DMS 273 (cell line): ENCODE measurements around the gene CNTNAP3B.
A peak's percentile ranks its signal among the peaks of the same experiment; 100 is the strongest.
"Not testable (repeated sequence)": the region's sequence is repeated elsewhere in the genome, so short reads cannot be mapped to it uniquely, and the experiment has no call there.

Experiments
- DNase-seq: peaks from one replicate; lab custom pipeline; 2025; ENCODE audit not compliant: unreplicated experiment; lab: John Stamatoyannopoulos, UW

CNTNAP3B gene

GRCh38 chr9:42129073-42129729, at the start of gene CNTNAP3B:
Gene CNTNAP3B, minus strand, starts transcription at chr9:42129426. Its CDS starts 332 bp downstream, at chr9:42129094.
- DNase-seq, result peak; percentile 29

DNA sequence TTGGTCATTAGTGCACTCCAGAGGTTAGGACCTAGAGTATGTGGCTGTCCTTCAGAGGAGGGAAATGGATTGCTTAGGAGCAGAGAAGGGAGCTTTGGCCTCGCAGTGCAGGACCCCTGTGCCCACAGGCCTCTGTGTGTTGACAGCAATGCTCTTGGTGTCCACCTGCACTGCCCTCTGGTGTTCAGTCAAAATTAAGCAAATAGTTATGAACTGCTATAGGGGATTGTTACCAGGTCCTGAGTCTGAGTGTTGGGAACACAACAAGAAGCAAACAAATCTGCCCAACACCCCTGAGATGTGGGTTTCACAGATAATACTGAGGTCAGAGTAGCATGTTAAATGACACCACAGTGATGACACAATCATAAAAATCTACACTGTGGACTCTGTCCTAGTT, 31.1 kb upstream of the CNTNAP3B start:
- DNase-seq, result peak; percentile 38

GRCh38 chr9:42127056-42127841, 2.0 kb downstream of the CNTNAP3B start:
- peak; percentile 66 for DNase-seq

- peak; percentile 1 for DNase-seq
Measured at GRCh38 chr9:42121007-42121406, 8.2 kb downstream of the CNTNAP3B start.

GRCh38 chr9:42095929-42096328, 33.3 kb downstream of the CNTNAP3B start:
- DNase-seq, result not testable (repeated sequence)

DNA sequence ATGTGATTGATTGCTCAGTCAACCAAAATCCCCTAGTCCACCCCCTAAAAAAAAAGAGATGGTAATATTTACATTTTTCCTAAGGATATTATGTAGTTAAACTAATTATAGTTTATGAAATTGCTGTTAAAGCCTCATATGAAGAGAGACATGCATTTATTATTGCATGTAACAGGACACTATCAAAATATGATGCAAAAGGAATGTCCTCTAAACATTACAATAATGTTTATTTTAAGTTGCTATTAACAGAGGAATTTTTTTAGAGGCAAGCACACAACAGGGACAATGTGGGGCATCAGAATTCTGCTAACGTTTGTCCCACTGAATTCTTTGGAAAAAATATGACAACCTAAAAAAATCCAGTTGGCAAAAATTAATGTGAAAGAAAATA, 44.7 kb downstream of the CNTNAP3B start:
- DNase-seq, result not testable (repeated sequence)

GRCh38 chr9:42083877-42084558, 45.2 kb downstream of the CNTNAP3B start:
- DNase-seq, result not testable (repeated sequence)

- DNase-seq, result not testable (repeated sequence)
Measured at GRCh38 chr9:42080376-42080775, 48.9 kb downstream of the CNTNAP3B start.

- not testable (repeated sequence) for DNase-seq
Measured at GRCh38 chr9:42074868-42075267, 54.4 kb downstream of the CNTNAP3B start.

DNA sequence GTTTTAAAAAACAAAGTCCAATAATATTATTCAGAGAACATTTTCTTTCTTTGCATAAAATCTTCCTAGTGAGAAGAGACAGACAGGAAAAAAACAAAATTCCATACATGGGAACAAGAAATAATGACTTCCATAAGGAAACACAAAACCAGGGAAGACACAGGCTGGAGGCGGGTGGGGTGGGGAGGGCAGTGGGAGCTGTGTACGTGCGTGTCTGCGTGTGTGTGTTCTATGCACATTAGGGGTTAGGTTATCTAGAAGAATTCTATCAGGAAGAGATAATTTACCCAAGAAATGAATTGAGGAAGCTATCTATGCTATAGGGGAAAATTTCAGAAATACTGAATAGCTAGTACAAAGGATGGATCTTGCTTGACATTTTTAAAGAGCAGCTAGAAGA, 58.2 kb downstream of the CNTNAP3B start:
- not testable (repeated sequence) for DNase-seq

DNA sequence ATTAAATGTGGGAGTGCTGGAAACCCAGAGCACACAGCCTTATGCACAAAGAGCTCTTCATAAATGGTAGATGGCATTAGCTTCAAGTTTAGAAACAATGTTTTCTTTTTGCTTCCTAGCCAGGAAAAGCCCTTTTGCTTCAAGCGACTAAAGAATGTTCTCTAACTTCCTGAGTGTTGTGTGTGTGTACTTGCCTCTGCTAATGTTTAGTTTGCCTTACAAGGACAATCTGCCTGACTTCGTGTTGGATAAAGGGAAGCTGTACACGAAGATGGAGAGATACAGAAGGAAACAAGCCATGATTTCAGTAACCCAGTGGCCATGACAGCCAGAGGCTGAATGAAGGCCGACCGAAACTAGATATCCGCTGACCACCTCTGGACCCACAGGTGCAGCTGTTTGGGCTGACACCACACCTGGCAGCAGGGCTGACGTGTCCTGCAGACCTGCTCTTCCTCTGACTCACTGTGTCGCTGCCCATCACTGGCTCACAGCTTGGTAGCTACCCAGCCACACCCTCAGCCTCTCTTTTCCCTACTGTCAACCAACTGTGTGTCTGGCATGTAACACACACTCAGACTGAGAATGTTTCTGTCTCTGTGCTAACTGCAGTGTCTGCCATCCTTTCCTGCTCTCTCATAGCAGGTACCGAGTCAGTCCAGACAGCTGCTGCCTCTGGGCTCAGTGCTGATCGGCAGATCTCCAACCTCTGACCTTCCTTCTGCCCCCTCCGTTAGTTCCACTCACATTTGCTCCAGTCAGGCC, 59.0 kb downstream of the CNTNAP3B start:
- not testable (repeated sequence) for DNase-seq

- not testable (repeated sequence) for DNase-seq
Measured at GRCh38 chr9:42053874-42054273, 75.4 kb downstream of the CNTNAP3B start.

DNA sequence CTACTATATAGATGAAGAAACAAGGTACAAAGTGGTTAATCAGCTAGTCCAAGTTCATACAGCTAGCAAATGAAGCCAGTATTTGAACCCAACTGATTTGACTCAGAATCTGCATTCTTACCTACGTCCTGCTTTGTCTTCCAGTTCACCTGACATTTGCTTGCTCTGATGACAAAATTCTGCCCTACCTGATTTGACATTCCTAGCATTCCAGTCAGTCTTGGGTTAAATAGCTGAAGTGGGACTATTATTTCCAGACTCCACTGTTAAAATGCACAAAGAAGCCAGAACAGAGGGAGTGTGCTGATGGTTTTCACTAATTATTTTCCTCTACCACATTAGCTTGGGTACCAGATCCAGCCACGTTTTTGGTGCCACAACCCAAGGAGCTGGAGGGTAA, 78.5 kb downstream of the CNTNAP3B start:
- not testable (repeated sequence) for DNase-seq

- not testable (repeated sequence) for DNase-seq
Measured at GRCh38 chr9:42044422-42045010, 84.7 kb downstream of the CNTNAP3B start.

- DNase-seq, result not testable (repeated sequence)
Measured at GRCh38 chr9:42033541-42033940, 95.7 kb downstream of the CNTNAP3B start.

DNA sequence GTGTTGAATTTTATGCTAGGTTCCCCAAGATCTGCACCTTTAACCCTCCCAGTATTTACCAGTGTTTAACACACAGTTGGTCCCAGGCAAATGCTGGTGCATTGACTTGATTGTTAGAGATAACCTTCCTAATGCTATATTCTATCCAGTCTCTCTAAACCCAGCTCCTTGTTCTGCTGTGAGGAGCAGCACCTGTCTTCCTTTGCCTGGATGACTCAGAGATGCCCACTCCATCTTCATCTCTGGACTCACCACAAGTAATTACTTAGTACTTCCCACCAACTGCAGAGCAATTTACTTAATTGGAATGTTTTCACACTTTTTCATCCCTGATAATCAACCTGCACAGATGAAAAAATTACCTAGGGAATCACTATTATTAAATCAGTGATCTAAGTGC, 108.6 kb downstream of the CNTNAP3B start:
- not testable (repeated sequence) for DNase-seq

DNA sequence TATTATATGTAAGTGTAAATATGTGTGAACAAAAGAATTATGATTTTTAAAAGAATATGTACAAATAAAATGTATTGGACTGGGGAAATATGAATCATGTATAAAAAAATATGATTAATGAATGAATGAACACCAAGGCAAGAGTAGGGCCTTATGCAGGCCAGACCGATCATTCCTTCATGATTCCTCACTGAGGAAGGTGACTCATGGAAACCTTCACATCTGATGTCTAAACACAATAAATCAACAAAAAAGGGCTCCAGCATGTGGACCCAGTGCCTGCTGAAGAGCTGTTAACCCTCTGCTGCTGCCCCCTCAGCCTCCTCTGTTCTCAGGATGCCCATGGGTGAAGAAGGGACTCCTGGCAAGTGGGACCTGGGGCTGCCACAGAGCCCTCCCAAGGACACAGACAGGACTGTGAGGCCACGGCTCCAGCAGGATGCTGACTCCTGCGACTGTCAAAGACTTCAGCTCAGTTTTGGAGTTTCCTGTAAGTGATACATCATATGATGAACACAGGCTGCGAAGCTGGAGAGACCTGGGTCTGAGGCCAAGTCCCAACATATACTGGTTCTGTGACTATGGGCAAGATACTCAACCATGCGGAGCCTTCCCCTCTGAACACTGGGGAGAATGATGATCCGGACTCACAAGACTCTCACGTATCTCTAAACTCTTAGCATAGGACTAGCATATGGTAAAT, 110.9 kb downstream of the CNTNAP3B start:
- not testable (repeated sequence) for DNase-seq

DNA sequence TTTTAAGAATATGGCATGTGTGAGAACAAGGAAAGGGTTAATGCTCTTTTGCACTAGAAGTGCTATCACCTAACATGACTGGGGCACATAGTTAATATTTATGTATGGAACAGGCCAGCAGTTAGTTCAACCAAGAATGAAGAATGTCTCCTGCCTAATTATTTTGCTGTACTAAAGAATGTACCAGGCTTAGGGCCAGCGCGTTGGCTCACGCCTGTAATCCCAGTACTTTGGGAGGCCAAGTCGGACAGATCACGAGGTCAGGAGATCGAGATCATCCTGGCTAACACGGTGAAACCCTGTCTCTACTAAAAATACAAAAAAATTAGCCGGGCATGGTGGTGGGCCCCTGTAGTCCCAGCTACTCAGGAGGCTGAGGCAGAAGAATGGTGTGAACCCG, 114.9 kb downstream of the CNTNAP3B start:
- not testable (repeated sequence) for DNase-seq

DNA sequence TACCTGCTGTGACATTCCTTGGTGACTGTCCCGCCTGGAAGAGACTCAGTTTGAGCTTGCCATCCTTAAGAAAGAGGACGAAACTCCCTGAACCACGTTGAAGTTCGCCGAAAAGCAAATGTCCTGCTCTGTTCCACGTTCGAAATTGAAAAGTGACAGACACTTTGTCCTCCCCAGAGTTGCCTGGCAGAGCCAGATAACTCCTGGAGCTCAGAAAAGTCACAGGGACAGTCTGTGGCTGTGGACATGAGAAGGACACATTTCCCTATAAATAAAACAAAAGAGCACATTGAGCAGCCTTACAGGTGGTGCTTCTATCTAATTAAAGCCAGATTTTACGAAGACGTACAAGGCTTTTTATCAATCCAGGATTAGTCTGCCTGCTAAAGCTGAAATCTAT, 137.6 kb downstream of the CNTNAP3B start:
- not testable (repeated sequence) for DNase-seq

DNA sequence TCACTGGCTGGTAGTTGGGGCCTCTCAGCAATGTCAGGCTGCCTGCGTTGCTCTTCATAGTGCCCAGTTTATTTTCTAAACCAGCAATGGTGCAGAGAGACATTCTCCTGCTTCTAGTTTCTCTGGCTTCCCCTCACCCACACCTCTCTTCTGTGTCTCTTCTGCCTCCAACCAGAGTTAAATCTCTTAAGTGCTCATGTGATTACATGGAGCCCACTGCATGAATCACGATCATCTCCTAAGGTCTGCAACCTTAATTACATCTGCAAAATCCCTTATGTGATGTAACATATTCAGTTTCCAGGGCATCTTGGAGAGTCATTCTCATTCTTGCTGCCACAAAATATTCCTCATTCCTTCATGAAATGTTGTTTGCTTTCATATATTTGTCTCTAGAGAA, 149.0 kb downstream of the CNTNAP3B start:
- DNase-seq, result not testable (repeated sequence)
